ENCODE data around the gene VAMP1. TPM values are rescaled to one million over a fixed set of nuclear protein-coding genes. Genes with fewer than 3 reads are reported as not detected.
"Not testable (repeated sequence)": the region's sequence is repeated elsewhere in the genome, so short reads cannot be mapped to it uniquely, and the experiment has no call there.

VAMP1 gene
- total and polyA plus RNA-seq, 2 of the 4 experiments (the other 2 are of a cell fraction), result 7.2 to 21.9 TPM

DNA sequence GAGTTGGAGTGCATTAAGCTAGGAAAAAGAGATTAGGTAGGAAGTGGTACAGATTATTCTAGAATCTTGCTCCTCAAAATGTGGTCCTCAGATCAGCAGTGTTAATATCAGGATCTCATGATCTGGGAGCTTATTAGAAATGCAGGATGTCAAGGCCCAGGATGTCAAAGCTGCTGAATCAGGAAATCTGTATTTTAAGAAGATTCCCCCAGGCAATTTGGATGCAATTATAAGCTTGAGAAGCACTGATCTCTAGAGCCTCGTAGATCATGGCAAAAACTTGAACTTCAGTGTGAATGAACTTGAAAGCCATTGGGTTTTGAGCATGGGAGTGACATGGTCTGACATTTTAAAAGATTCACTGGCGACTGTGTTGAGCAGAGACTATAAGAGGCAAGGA lies 30.0 kb upstream of the VAMP1 start:
- BruUV-seq (replicated peaks), result no TSS peak
- Histone ChIP-seq H4K91ac (ENCODE audit: insufficient read depth, low read depth, low read length) (no peak overlapping the region), H3K14ac (replicated peaks; ENCODE audit: low read depth, low read length) (no peak overlapping the region), H3K23ac (ENCODE audit: low read depth, low read length) (no peak overlapping the region; the same call in 1 of the 2 replicates), H3K27ac (ENCODE audit: insufficient read depth, low read length) (no peak overlapping the region), H3K9me3 (ENCODE audit: control insufficient read depth, insufficient read depth, low read length) (no peaks in the 10 kb centered on the region), H3K4ac (ENCODE audit: low read depth, low read length) (no peak overlapping the region), H3K79me1 (ENCODE audit: low read depth in 1 of 2, low read length in 2 of 2) (peaks cover 35 to 60% of the 10 kb centered on the region in 2 experiments), H2BK15ac (ENCODE audit: low read depth, low read length) (no peak overlapping the region), H3K27me3 (ENCODE audit: control insufficient read depth, insufficient read depth, low read length) (no peaks in the 10 kb centered on the region), H4K5ac (ENCODE audit: low read depth, low read length) (no peak overlapping the region), H3K9me1 (ENCODE audit: insufficient read depth, low read length) (peaks cover 3% of the 10 kb centered on the region; the same call in 1 of the 2 replicates), H2AK9ac (replicated peaks; ENCODE audit: low read depth, low read length, poor library complexity) (no peak overlapping the region), H3K9ac (ENCODE audit: low read depth, low read length) (no peak overlapping the region), H4K8ac (ENCODE audit: low read depth in 2 of 2, low read length in 2 of 2) (no peak overlapping the region), H2BK20ac (ENCODE audit: low read depth, low read length) (no peak overlapping the region), H2AK5ac (ENCODE audit: low read depth, low read length) (no peak overlapping the region), H3K4me3 (ENCODE audit: insufficient read depth, low read depth, low read length) (no peak overlapping the region), H3K36me3 (ENCODE audit: control insufficient read depth, insufficient read depth, low read length) (peaks cover 13% of the 10 kb centered on the region), H3K4me2 (ENCODE audit: low read depth, low read length) (no peak overlapping the region), H2BK120ac (ENCODE audit: low read depth, low read length) (no peak overlapping the region), H2BK5ac (ENCODE audit: low read depth, low read length, poor library complexity, severe bottlenecking) (no peak overlapping the region), H3K56ac (ENCODE audit: extremely low read depth, insufficient read depth, low read length) (no peak overlapping the region), H3K4me1 (ENCODE audit: control insufficient read depth, insufficient read depth, low read length) (no peaks in the 10 kb centered on the region), H3K18ac (ENCODE audit: low read depth, low read length) (no peak overlapping the region), H2AFZ (replicated peaks; ENCODE audit: low read length, poor library complexity) (no peak overlapping the region), H4K20me1 (ENCODE audit: insufficient read depth, low read length) (no peaks in the 10 kb centered on the region)
- TF ChIP-seq, protein P1, sequence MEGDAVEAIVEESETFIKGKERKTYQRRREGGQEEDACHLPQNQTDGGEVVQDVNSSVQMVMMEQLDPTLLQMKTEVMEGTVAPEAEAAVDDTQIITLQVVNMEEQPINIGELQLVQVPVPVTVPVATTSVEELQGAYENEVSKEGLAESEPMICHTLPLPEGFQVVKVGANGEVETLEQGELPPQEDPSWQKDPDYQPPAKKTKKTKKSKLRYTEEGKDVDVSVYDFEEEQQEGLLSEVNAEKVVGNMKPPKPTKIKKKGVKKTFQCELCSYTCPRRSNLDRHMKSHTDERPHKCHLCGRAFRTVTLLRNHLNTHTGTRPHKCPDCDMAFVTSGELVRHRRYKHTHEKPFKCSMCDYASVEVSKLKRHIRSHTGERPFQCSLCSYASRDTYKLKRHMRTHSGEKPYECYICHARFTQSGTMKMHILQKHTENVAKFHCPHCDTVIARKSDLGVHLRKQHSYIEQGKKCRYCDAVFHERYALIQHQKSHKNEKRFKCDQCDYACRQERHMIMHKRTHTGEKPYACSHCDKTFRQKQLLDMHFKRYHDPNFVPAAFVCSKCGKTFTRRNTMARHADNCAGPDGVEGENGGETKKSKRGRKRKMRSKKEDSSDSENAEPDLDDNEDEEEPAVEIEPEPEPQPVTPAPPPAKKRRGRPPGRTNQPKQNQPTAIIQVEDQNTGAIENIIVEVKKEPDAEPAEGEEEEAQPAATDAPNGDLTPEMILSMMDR (conservative IDR thresholded peaks at IDR 0.05; ENCODE audit: low read depth, low read length), result no peak
- no peak for TF ChIP-seq MXI1 (IDR thresholded peaks at IDR 0.05; ENCODE audit: borderline replicate concordance, low read depth, low read length)
- ChIA-PET CTCF (interaction anchor here (0.7 kb wide), 1 partner anchor 36 kb away, joined by 3 read pairs; no protein-coding TSS in a partner anchor), POLR2A (ENCODE audit: unreplicated experiment) (no interaction called here)
- no CpG with 5 or more reads among the region's 2 CpGs for WGBS, 2 experiments (ENCODE audit: extremely low coverage in 2 of 2, insufficient read length in 1 of 2)
- dilution Hi-C loops (cut with HindIII; ENCODE audit: low sequenced_read_pairs, unreplicated experiment), result no loop called here
- intact Hi-C loops (cut with micrococcal nuclease), result no loop called here
- in situ Hi-C loops (cut with MboI; ENCODE audit: low sequenced_read_pairs), result no loop called here
- no peak for DNase-seq
- no peak for ATAC-seq (ENCODE audit: low read depth)

DNA sequence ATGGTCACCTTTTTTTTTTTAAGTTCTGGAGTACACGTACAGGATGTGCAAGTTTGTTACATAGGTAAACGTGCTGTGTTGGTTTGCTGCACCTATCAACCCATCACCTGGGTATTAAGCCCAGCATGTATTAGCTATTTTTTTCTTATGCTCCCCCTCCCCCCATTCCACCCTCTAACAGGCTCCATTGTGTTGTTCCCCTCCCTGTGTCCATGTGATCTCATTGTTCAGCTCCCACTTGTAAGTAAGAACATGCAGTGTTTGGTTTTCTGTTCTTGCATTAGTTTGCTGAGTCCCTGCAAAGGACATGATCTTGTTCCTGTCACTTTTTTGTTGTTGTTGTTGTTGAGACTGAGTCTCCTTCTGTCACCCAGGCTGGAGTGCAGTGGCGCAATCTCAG lies 26.8 kb upstream of the VAMP1 start:
- ATAC-seq (ENCODE audit: low read depth); H3K23ac ChIP-seq (ENCODE audit: low read depth, low read length); H4K5ac ChIP-seq (ENCODE audit: low read depth, low read length); DNase-seq; in situ Hi-C loops (cut with MboI; ENCODE audit: low sequenced_read_pairs); H3K9me1 ChIP-seq (ENCODE audit: insufficient read depth, low read length); H3K4ac ChIP-seq (ENCODE audit: low read depth, low read length); H2BK15ac ChIP-seq (ENCODE audit: low read depth, low read length); H4K8ac ChIP-seq (ENCODE audit: low read depth in 2 of 2, low read length in 2 of 2); H3K14ac ChIP-seq (replicated peaks; ENCODE audit: low read depth, low read length); H3K9me3 ChIP-seq (ENCODE audit: control insufficient read depth, insufficient read depth, low read length); H3K27ac ChIP-seq (ENCODE audit: insufficient read depth, low read length); H2BK120ac ChIP-seq (ENCODE audit: low read depth, low read length); H4K91ac ChIP-seq (ENCODE audit: insufficient read depth, low read depth, low read length); H2AFZ ChIP-seq (replicated peaks; ENCODE audit: low read length, poor library complexity); H3K18ac ChIP-seq (ENCODE audit: low read depth, low read length); dilution Hi-C loops (cut with HindIII; ENCODE audit: low sequenced_read_pairs, unreplicated experiment); H2AK5ac ChIP-seq (ENCODE audit: low read depth, low read length); H3K9ac ChIP-seq (ENCODE audit: low read depth, low read length); H3K56ac ChIP-seq (ENCODE audit: extremely low read depth, insufficient read depth, low read length); H2BK20ac ChIP-seq (ENCODE audit: low read depth, low read length); H4K20me1 ChIP-seq (ENCODE audit: insufficient read depth, low read length); H3K36me3 ChIP-seq (ENCODE audit: control insufficient read depth, insufficient read depth, low read length); H3K4me1 ChIP-seq (ENCODE audit: control insufficient read depth, insufficient read depth, low read length); intact Hi-C loops (cut with micrococcal nuclease); H3K27me3 ChIP-seq (ENCODE audit: control insufficient read depth, insufficient read depth, low read length); CTCF ChIA-PET; H3K4me3 ChIP-seq (ENCODE audit: insufficient read depth, low read depth, low read length); H3K4me2 ChIP-seq (ENCODE audit: low read depth, low read length); H2AK9ac ChIP-seq (replicated peaks; ENCODE audit: low read depth, low read length, poor library complexity); BruUV-seq (replicated peaks); H2BK5ac ChIP-seq (ENCODE audit: low read depth, low read length, poor library complexity, severe bottlenecking): not testable (repeated sequence)
- H3K79me1 ChIP-seq (ENCODE audit: low read depth in 1 of 2, low read length in 2 of 2), result peaks cover 50 to 71% of the 10 kb centered on the region in 2 experiments
- POLR2A ChIA-PET (ENCODE audit: unreplicated experiment), result interaction anchor here (0.6 kb wide), 1 partner anchor 37 kb away, joined by 7 read pairs; no protein-coding TSS in a partner anchor
- no CpG with 5 or more reads among the region's 3 CpGs for WGBS, 2 experiments (ENCODE audit: extremely low coverage in 2 of 2, insufficient read length in 1 of 2)
